ENCODE results near the gene BICDL1. TPM values are rescaled to one million over a fixed set of nuclear protein-coding genes. Genes with fewer than 3 reads are reported as not detected.
A peak's percentile ranks its signal among the peaks of the same experiment; 100 is the strongest.

Gene BICDL1
- total RNA-seq, 2 donors from 2014 or later: 0.51 to 0.57 TPM

GRCh38 chr12:120115692-120116440, 126.8 kb downstream of the BICDL1 start:
- DNase-seq (ENCODE audit: low spot score): no peak
- intact Hi-C loops (cut with DNase I): no loop called here

- intact Hi-C loops (cut with DNase I): no loop called here
- no peak for DNase-seq (ENCODE audit: low spot score)
Observed at GRCh38 chr12:120116441-120116791, 127.4 kb downstream of the BICDL1 start, which contains the start of gene RAB35. TSS of gene RAB35 (minus strand) at chr12:120116753. CDS start at chr12:120116650, 103 bp downstream.

GRCh38 chr12:120116792-120117651, 128.0 kb downstream of the BICDL1 start:
- intact Hi-C loops (cut with DNase I): no loop called here
- peak; percentile 99 for DNase-seq (ENCODE audit: low spot score)

GRCh38 chr12:120117961-120118320, 128.9 kb downstream of the BICDL1 start:
- DNase-seq (ENCODE audit: low spot score): no peak
- intact Hi-C loops (cut with DNase I): no loop called here

GRCh38 chr12:120118321-120119061, 129.5 kb downstream of the BICDL1 start:
- intact Hi-C loops (cut with DNase I): no loop called here
- DNase-seq (ENCODE audit: low spot score): no peak

- DNase-seq (ENCODE audit: low spot score): no peak
- intact Hi-C loops (cut with DNase I): no loop called here
Observed at GRCh38 chr12:120119271-120119973, 130.4 kb downstream of the BICDL1 start.

GRCh38 chr12:120121343-120121742, 132.3 kb downstream of the BICDL1 start:
- no peak for DNase-seq (ENCODE audit: low spot score)
- intact Hi-C loops (cut with DNase I): no loop called here

- intact Hi-C loops (cut with DNase I): no loop called here
- no peak for DNase-seq (ENCODE audit: low spot score)
Observed at GRCh38 chr12:120121766-120122293, 132.8 kb downstream of the BICDL1 start.

GRCh38 chr12:120125029-120125428, 136.0 kb downstream of the BICDL1 start:
- intact Hi-C loops (cut with DNase I): no loop called here
- no peak for DNase-seq (ENCODE audit: low spot score)

- no peak for DNase-seq (ENCODE audit: low spot score)
- intact Hi-C loops (cut with DNase I): no loop called here
Observed at GRCh38 chr12:120125792-120126634, 137.0 kb downstream of the BICDL1 start.

- DNase-seq (ENCODE audit: low spot score): peak; percentile 87
- intact Hi-C loops (cut with DNase I): no loop called here
Observed at GRCh38 chr12:120126635-120127005, 137.6 kb downstream of the BICDL1 start.

- intact Hi-C loops (cut with DNase I): no loop called here
- DNase-seq (ENCODE audit: low spot score): no peak
Observed at GRCh38 chr12:120130011-120130410, 141.0 kb downstream of the BICDL1 start.

- DNase-seq (ENCODE audit: low spot score): no peak
- intact Hi-C loops (cut with DNase I): no loop called here
Observed at GRCh38 chr12:120131116-120131515, 142.1 kb downstream of the BICDL1 start.

- intact Hi-C loops (cut with DNase I): no loop called here
- DNase-seq (ENCODE audit: low spot score): no peak
Observed at GRCh38 chr12:120132054-120132836, 143.2 kb downstream of the BICDL1 start.

- intact Hi-C loops (cut with DNase I): no loop called here
- no peak for DNase-seq (ENCODE audit: low spot score)
Observed at GRCh38 chr12:120132863-120133385, 143.9 kb downstream of the BICDL1 start.

GRCh38 chr12:120134307-120134980, 145.4 kb downstream of the BICDL1 start:
- intact Hi-C loops (cut with DNase I): no loop called here
- no peak for DNase-seq (ENCODE audit: low spot score)
